MG63 (cell line): ENCODE data around the gene RER1. TPM values are rescaled to one million over a fixed set of nuclear protein-coding genes. Genes with fewer than 3 reads are reported as not detected.
"Not testable (repeated sequence)": the region's sequence is repeated elsewhere in the genome, so short reads cannot be mapped to it uniquely, and the experiment has no call there.

ENCODE experiments used
- DNase-seq: peaks from one replicate; pipeline ENCODE4 v3.0.0-alpha.2; 2020
- H3K27me3 ChIP-seq: fragments of 250-450 bp; sonication (Bioruptor Pico); 2 replicates; pipeline ENCODE4 v1.5.1; 2020; ENCODE audit warnings: mild to moderate bottlenecking, moderate library complexity
- H3K36me3 ChIP-seq: fragments of 250-450 bp; sonication (Bioruptor Pico); 2 replicates; pipeline ENCODE4 v1.5.1; 2020; ENCODE audit warnings: mild to moderate bottlenecking, moderate library complexity
- H3K4me3 ChIP-seq: fragments of 250-450 bp; sonication (Bioruptor Pico); 2 replicates; pipeline ENCODE4 v1.5.1; 2020; ENCODE audit warnings: mild to moderate bottlenecking, moderate library complexity
- H3K9me3 ChIP-seq: fragments of 250-450 bp; sonication (Bioruptor Pico); 2 replicates; pipeline ENCODE4 v1.5.1; 2020; ENCODE audit warnings: mild to moderate bottlenecking, moderate library complexity
- total RNA-seq: library from RNA; depleted of rRNA; stranded (reverse); fragments of >200 nt; shearing (Covaris generic); gene quantifications from 2 replicates; pipeline ENCODE4 v1.2.3, GENCODE V29; 2014; ENCODE audit warnings: low replicate concordance

The RER1 gene
- total RNA-seq, 1 experiment from 2014 or later: 60.4 TPM

DNA sequence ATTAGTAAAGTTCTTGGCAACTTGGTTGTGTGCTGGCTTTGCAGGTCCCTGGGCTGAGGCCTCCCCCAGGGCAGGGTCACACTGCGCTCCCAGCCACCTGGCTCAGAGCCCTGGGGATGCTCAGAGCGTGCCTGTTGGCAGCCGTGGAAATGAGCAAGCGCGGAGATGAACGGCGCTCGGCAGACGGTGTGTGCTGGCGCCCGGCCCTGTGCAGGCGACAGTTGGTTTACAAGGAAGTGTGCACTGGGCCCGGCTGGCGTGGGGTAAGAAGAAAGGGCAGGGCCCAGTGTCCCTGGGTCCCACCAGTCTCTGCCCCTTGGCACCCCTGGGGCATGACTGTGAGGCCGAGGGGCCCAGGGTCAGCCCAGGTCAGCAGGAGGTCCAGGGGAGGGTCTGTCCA is 46.4 kb downstream of the RER1 start:
- peaks cover 21% of the 10 kb centered on the region for H3K27me3 ChIP-seq
- peak; percentile 36 for DNase-seq
- H3K9me3 ChIP-seq: no peaks in the 10 kb centered on the region
- no peaks in the 10 kb centered on the region for H3K36me3 ChIP-seq
- no peak overlapping the region for H3K4me3 ChIP-seq

DNA sequence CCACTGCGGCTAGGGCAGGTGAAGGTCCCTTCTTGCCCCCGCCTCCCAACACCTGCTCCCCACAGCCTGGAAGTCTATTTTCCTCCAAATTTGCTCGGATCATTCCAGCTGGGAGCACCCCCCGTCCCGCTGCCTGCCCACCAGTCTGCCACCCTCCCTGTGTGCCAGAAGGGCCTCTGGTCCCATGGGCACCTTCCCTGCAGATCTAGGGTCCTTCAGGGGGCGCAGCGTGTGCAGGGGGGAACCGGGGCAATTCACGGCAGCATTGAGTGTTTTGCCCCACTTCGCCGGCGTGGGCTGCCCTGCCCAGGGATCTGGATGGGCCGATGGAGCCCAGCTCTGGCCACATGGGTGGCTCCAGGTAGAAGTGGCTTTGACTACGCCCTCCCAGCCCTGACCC is 47.0 kb downstream of the RER1 start:
- H3K27me3 ChIP-seq: peaks cover 18% of the 10 kb centered on the region
- H3K9me3 ChIP-seq: no peaks in the 10 kb centered on the region
- DNase-seq: no peak
- H3K4me3 ChIP-seq: no peak overlapping the region
- H3K36me3 ChIP-seq: no peaks in the 10 kb centered on the region

DNA sequence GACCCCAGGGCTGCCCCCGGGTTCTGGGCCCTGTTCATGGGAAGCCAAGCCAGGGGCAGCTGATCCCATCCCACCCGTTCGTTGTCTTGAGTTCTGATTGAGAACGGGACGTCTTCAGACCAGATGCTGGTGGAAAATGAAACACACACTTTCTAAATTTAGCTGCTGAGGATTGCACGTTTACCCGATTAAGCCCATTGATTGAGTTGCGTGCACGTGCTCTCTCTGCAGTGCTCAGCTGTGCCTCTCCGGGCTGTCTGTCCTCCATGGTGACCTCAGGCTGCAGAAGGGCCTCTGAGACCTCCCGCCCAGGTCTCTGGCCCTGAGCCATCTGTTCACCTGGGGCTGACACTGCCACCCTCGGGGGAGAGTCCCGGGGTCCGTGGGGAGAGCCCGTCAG is 47.7 kb downstream of the RER1 start:
- no peaks in the 10 kb centered on the region for H3K36me3 ChIP-seq
- H3K27me3 ChIP-seq: peaks cover 16% of the 10 kb centered on the region
- H3K4me3 ChIP-seq: no peak overlapping the region
- DNase-seq: no peak
- H3K9me3 ChIP-seq: no peaks in the 10 kb centered on the region

DNA sequence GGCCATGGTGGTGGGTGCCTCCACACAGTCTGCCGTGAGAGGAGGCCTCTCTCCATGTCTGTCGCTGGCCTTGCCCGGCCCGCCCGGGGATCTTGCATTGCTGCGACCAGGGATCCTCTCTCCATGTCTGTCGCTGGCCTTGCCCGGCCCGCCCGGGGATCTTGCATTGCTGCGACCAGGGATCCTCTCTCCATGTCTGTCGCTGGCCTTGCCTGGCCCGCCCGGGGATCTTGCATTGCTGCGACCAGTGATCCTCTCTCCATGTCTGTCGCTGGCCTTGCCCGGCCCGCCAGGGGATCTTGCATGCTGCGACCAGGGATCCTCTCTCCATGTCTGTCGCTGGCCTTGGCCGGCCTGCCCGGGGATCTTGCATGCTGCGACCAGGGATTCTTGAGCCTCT is 48.7 kb downstream of the RER1 start:
- peaks cover 13% of the 10 kb centered on the region for H3K27me3 ChIP-seq
- H3K36me3 ChIP-seq, H3K9me3 ChIP-seq, DNase-seq, H3K4me3 ChIP-seq: not testable (repeated sequence)

DNA sequence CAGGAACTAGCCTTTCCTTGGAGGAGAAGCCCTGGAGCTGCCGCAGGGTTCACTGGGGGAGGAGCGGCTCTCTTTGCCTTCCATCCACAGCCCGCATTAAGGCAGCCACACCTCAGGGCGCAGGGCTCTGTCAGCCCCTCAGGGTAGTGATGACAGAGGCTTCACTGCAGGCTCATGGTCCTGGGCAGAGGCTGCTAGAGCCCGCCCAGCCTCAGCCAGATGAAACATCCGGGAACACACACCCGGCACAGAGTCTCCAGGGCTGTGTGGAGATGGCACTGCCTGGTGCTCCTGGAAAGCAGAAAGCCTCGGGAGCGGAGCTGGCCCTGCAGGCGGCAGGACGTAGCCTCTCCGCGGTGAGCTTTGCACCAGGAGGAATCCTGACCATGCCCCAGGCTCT is 50.1 kb downstream of the RER1 start:
- peaks cover 10% of the 10 kb centered on the region; the same call in 1 of the 2 replicates for H3K27me3 ChIP-seq
- H3K9me3 ChIP-seq: no peaks in the 10 kb centered on the region
- DNase-seq: peak; percentile 18
- H3K4me3 ChIP-seq: no peak overlapping the region
- no peaks in the 10 kb centered on the region for H3K36me3 ChIP-seq

DNA sequence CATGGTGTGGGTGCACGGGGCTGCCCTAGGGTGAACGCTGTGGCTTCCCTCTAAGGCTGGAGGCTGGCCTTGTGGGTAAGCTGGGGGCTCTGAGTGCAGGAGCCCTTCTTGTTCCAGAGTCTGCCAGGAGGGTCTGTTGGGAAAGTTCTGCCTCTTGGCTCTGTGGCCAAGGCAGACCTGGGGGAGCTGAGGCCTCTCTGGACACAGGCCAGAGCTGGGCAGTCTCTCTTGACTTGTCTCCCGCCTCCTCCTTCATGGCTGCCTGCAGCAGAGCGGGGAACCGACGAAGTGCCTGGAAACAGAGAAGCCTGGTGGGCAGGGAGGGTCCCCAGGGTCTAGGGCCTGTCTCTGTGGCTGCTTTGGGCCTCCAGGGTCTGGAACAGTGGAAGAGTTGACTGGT is 51.0 kb downstream of the RER1 start:
- Histone ChIP-seq H3K36me3 (no peaks in the 10 kb centered on the region), H3K27me3 (peaks cover 10% of the 10 kb centered on the region; the same call in 1 of the 2 replicates), H3K4me3 (no peak overlapping the region), H3K9me3 (no peaks in the 10 kb centered on the region)
- no peak for DNase-seq

DNA sequence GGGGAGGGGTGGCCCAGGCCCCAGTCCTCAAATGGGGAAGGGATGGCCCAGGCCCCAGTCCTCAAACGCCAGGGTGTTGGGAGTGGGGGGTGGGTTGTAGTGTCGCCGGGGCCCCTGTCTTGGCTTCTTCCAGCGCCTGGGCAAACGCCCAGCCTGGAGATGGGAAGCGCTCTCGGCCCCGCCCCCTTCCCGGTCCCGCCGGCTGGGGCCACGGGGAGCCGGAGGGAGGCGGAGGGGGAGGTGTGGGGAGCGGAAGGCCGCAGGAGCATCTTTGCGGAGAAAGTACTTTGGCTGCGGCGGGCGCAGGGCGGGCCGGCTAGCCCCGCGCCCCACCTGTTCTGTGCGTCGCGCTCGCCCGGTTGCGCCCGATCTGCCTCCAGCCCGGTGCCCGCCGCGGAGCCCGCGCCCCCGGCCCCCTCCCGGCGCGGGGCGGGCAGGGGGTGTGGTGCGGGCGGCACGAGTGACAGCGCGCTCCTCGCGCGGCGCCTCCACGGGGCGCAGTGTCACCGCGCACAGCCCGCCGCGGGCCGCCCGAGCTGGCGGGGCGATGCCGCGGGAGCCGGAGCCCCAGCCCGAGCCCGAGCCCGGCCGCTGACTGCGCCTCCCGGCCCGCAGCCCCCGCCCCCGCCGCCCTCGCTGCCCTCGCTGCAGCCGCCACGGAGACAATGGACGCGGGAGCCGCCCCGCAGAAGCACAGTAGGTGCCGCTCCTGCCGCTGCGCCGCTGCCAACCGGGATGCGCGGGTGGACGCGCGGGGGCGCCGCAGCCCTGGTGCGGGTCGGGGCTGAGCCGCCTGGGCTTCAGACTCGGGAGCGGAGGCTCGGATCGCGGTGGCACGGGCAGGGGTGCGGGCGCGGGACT is 51.9 kb downstream of the RER1 start:
- DNase-seq: peak; percentile 31

DNA sequence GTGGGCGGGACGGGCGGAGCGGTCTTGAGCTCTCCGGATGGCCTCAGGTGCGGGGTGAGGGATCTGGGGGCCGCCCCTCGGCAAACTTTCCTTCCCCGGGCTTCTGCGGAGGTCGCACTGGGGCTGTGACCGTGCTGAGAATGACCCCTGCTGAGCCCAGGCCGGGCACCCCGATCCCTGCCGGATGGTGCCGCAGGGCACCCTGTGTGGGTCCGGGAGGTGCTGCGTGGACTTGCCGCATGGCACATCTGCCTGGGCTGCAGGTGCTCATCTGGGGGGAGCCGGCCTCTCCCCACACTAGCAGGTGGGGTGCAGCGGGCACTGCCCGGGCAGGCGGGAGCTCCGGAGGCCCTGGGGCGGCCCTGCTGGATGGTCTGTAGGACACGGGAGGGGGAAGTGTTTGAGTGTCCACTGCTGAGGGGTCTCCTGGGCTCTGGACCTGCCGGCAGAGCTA is 52.5 kb downstream of the RER1 start:
- no peak overlapping the region for H3K4me3 ChIP-seq
- DNase-seq: no peak
- peaks cover 10% of the 10 kb centered on the region; the same call in 1 of the 2 replicates for H3K27me3 ChIP-seq
- no peaks in the 10 kb centered on the region for H3K9me3 ChIP-seq
- H3K36me3 ChIP-seq: no peaks in the 10 kb centered on the region

More for the DNA sequence above, 51.9 kb downstream of the RER1 start:
- Histone ChIP-seq H3K4me3 (no peak overlapping the region), H3K36me3 (no peaks in the 10 kb centered on the region), H3K9me3 (no peaks in the 10 kb centered on the region), H3K27me3 (peaks cover 10% of the 10 kb centered on the region; the same call in 1 of the 2 replicates)

DNA sequence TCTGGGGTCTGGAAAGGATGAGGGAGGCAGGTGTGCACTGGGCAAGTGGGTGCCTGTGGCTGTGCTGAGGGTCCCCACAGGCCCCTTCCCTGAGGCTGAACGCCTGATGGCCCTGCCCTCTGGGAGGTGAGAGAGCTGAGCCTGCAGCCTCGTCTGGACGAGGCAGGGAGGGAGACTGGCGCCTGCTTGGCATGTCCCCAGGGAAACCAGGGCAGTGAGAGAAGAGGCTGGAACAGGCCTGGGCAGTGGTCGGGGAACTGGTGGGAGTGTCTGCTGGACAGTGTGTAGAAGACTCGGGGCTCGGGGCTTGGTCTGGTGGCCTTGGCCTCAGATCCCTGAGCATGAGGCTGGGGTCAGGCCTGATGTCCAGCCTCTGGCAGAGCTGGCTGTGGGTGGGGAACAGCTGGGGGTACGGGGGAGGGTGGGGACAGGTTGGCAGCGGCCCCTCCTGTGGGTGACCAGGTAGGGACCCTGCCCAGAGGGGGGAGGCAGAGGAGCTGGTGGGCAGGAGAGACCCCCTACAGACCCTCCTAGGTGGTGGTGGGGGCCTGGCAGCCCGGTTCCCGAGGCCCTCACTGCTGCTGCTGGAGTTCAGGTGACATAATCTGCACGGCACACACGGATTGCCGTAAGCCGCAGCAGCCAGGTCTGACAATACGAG is 53.7 kb downstream of the RER1 start:
- no peak for DNase-seq
- Histone ChIP-seq H3K9me3 (no peaks in the 10 kb centered on the region), H3K36me3 (no peaks in the 10 kb centered on the region), H3K4me3 (no peak overlapping the region), H3K27me3 (peaks cover 10% of the 10 kb centered on the region; the same call in 1 of the 2 replicates)

DNA sequence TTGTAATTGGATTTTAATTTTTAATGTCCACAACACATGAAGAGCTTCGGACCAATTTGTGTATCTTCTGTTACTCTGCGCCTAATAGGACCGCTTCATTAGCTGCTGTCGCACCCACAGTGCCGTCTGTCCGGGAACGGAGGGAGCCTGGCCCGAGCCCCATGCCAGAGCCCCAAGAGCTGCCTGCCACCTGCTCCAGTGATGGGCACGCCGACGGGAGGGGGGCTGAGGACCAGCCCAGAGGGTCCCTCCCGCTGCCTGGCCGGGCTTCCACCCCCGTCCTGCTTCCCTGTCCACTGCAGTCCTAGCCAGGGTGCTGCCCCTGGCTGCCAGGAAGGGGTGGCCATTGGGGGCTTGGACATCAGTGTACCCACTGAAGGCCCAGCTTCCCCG is 54.2 kb downstream of the RER1 start:
- no peak for DNase-seq
- Histone ChIP-seq H3K27me3 (peaks cover 10% of the 10 kb centered on the region; the same call in 1 of the 2 replicates), H3K9me3 (no peaks in the 10 kb centered on the region), H3K36me3 (no peaks in the 10 kb centered on the region), H3K4me3 (no peak overlapping the region)

DNA sequence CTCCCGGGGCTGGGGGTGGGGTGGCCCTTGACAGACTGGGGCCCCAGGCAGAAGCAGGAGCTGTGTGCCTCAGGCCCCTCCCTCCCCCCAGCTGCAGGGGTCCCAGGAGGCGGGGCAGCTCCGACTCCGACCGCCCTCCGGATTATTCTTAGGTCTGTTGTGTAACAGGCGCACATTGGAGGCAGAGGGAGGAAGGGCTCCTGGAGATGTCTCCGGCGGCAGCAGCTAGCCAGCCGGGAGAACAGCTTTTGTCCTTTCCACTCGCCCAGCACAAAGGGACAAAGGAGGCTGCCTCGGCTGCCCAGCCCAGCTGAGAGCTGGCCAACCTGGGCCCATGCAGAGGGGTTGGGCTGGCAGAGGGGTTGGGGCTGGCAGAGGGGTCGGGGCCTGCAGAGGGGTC is 54.8 kb downstream of the RER1 start:
- DNase-seq: no peak
- H3K27me3 ChIP-seq: peaks cover 10% of the 10 kb centered on the region; the same call in 1 of the 2 replicates
- no peaks in the 10 kb centered on the region for H3K36me3 ChIP-seq
- H3K4me3 ChIP-seq: no peak overlapping the region
- no peaks in the 10 kb centered on the region for H3K9me3 ChIP-seq

DNA sequence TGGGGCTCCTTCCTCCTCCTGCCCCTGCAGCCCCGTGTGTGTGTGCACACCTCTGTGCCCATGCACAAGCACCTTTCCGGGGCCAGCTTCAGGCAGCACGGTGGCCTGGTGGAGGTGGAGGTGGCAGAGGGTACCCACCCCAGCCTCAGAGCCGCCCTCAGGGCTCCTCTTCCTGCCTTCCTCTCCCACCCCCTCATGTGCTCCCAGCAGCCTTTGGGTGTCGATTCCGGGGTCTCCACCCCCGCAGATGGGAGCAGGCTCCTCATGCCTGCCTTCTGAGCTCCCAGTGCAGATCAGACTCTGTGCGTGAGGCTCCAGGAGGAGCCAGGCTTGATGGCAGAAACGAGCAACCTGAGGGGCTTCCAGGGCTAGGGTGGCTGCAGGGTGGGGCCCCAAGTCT is 55.2 kb downstream of the RER1 start:
- DNase-seq: no peak
- H3K4me3 ChIP-seq: no peak overlapping the region
- H3K9me3 ChIP-seq: no peaks in the 10 kb centered on the region
- H3K36me3 ChIP-seq: no peaks in the 10 kb centered on the region
- H3K27me3 ChIP-seq: peaks cover 10% of the 10 kb centered on the region; the same call in 1 of the 2 replicates

DNA sequence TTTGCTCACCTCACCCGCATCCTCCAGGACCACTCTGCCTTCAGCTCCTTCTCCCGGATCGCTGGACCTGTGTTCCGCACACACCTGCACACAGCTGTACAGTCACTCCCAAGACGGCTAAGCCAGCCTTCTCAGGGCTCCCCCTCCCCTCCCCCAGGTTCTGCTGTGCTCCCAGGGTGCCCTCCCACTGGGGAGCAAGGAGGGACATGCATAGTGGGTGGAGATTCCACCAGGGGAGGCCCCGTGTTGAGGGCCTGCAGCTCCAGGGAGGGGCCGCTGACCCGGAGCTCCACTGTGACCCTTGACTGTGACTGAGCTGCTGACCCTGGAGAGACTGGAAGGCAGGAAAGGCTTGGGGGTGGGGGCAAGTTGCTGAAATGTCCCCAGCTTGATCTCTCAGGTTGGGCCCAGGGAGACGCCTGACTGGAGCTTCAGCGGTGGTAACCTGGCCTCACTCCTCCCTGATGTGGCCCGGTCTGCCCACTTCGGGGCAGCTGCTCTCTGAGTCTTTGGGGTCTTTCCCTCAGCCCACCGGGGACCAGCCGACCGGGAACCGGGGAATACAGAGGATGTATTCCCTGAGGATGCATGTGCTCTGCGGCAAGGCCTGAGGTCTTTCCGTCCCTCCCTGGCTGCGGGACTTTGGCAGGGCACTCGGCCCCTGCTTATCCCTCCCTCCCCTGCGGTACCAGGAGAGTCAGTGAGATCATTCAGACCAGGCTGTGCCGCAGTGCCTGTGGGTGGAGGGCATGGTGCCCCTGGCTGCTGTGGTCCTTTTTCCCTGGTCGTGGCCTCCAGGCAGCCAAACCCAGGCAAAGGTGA is 55.8 kb downstream of the RER1 start:
- Histone ChIP-seq H3K9me3 (no peaks in the 10 kb centered on the region), H3K27me3 (peaks cover 10% of the 10 kb centered on the region; the same call in 1 of the 2 replicates), H3K4me3 (no peak overlapping the region), H3K36me3 (no peaks in the 10 kb centered on the region)
- DNase-seq: no peak

DNA sequence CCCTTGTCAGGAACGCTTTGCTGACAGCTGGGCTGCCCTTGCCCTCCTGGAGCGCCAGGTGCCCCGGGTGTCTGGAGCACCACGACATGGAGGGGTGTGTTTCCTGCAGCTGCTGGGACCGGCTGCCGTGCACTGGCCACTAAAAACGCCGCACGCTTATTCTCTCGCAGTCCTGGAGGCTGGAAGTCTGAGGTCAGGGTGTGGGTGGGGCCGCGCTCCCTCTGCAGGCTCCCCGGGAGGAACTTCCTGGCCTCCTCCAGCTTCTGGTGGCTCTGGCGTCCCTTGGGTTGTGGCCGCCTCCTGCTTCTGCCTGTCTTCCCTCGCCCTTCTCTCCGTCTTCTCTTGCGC is 56.4 kb downstream of the RER1 start:
- peaks cover 9% of the 10 kb centered on the region; the same call in 1 of the 2 replicates for H3K27me3 ChIP-seq
- H3K36me3 ChIP-seq: no peaks in the 10 kb centered on the region
- DNase-seq: no peak
- H3K4me3 ChIP-seq: no peak overlapping the region
- no peaks in the 10 kb centered on the region for H3K9me3 ChIP-seq

DNA sequence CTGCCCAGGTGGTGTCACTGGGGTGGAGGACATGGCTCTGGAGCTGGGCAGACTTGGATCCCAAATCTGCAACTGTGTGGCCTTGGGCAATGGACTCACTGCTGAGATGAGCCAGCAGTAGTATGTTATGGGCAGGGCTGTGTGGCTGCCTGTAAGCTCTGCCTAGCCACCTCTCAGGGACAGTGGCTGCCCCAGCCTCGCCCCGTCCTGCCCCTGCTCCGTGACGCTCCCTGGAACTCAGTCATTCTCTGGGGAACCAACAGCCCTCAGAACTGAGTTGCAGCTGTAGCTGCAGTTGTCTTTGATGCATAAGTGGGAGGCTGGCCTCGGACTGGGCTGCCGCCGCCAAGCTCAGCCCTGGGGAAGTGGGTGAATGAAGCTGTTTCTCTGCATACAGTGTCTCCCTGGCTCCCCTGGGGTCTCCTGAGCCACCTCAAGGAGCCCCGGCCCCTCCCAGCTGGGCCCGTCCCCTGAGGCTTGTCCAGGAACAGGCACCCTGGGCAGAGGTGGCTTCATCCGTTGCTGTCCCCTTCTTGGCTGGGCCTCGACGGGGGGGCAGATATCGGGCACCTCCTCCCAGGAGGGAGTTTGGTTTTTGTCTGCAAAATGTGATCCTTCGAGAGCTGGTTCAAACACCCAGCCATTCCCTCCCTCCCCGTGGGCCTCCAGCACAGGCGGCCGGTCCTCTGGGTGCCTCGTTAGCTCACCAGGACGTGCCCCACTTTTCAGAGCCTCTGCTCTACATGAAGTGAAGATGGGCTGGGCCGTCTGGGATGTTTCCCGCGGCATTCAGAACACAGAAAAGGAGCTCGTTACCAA is 58.2 kb downstream of the RER1 start:
- DNase-seq: no peak
- no peak overlapping the region for H3K4me3 ChIP-seq
- H3K36me3 ChIP-seq: no peaks in the 10 kb centered on the region
- H3K9me3 ChIP-seq: no peaks in the 10 kb centered on the region
- no peaks in the 10 kb centered on the region for H3K27me3 ChIP-seq

DNA sequence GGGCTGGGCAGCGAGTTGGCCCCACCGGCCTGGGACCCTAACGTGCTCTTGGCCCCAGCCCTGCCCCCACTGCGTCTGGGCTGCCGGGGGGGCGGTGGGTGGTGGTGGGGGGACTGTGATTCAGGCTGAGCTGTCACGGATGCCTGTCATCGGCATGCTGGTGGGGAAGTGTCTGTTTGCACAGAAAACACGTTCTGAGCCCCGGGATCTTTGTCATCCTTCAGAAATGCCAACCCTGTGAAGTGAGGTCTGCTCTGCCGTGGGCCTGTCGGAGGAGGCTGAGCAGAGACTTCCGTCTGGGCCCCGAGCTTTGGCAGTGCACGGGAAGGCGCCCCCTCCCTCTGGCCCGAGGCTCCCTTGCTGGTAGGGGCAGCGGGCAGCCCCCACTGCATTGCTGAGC is 60.1 kb downstream of the RER1 start:
- Histone ChIP-seq H3K27me3 (no peaks in the 10 kb centered on the region), H3K4me3 (no peak overlapping the region)

More for the DNA sequence above, 60.1 kb downstream of the RER1 start:
- no peaks in the 10 kb centered on the region for H3K9me3 ChIP-seq
- DNase-seq: peak; percentile 84
- no peaks in the 10 kb centered on the region for H3K36me3 ChIP-seq
